ENCODE data around the gene SCN1B. TPM values are rescaled to one million over a fixed set of nuclear protein-coding genes. Genes with fewer than 3 reads are reported as not detected.

Gene SCN1B
- total and polyA plus RNA-seq, 2 of the 13 experiments (the other 11 are each of a cell fraction or from before 2014, with no cell fraction given), result 2.7 to 20.1 TPM

DNA sequence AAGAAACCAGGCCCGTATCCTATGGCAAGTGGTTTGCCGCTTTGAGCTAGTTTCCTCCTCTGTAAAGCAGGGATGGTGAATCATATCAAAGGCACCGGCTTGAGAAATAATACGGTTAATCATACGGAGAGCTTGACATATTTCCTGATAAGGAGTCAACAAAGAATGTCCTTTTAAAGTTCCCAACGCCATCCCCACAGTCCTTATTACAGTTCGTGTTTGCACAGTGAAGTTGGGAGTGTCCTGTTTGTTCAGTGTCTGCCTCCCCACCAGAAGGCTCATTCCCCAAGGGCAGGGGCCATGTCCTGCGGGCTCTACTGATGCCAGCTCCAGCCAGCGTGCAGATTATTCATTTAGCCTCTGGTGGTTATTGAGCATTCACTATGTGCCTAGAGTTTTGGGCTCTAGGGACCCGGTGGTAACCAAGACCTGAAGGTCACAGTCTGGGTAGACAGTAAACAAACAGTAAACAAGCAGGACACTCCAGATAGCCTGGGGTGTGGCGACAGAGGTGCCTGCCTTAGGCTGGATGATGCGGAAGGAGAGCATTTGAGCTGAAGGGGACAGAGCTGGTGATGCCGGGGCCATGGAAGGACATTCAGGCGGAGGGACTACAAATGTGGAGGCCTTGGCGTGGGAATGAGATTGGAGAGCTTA, 23.8 kb upstream of the SCN1B start (continued):
- TF ChIP-seq ZNF878 (CRISPR knock-in tag; IDR thresholded peaks at IDR 0.05), result no peak
- no peak for TF ChIP-seq ARID2 (CRISPR knock-in tag; IDR thresholded peaks at IDR 0.05; ENCODE audit: borderline replicate concordance)
- TF ChIP-seq SKI (IDR thresholded peaks at IDR 0.05; ENCODE audit: partially characterized antibody), result peak; percentile 98
- TF ChIP-seq, protein P1, sequence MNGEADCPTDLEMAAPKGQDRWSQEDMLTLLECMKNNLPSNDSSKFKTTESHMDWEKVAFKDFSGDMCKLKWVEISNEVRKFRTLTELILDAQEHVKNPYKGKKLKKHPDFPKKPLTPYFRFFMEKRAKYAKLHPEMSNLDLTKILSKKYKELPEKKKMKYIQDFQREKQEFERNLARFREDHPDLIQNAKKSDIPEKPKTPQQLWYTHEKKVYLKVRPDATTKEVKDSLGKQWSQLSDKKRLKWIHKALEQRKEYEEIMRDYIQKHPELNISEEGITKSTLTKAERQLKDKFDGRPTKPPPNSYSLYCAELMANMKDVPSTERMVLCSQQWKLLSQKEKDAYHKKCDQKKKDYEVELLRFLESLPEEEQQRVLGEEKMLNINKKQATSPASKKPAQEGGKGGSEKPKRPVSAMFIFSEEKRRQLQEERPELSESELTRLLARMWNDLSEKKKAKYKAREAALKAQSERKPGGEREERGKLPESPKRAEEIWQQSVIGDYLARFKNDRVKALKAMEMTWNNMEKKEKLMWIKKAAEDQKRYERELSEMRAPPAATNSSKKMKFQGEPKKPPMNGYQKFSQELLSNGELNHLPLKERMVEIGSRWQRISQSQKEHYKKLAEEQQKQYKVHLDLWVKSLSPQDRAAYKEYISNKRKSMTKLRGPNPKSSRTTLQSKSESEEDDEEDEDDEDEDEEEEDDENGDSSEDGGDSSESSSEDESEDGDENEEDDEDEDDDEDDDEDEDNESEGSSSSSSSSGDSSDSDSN (CRISPR knock-in tag; IDR thresholded peaks at IDR 0.05), result peak; percentile 47; the same call in 1 of the 2 replicates
- no peak for TF ChIP-seq PTBP1 (IDR thresholded peaks at IDR 0.05; ENCODE audit: low read depth, low read length, poor library complexity, severe bottlenecking)
- no peak for TF ChIP-seq ZNF775 (CRISPR knock-in tag; IDR thresholded peaks at IDR 0.05; ENCODE audit: borderline replicate concordance)
- TF ChIP-seq ZNF501 (CRISPR knock-in tag; IDR thresholded peaks at IDR 0.05), result peak; percentile 43; the same call in 1 of the 2 replicates
- TF ChIP-seq ZNF816 (CRISPR knock-in tag; IDR thresholded peaks at IDR 0.05; ENCODE audit: borderline replicate concordance), result peak; percentile 57; the same call in 1 of the 2 replicates
- no peak; the same call in 1 of the 2 replicates for TF ChIP-seq MBD4 (IDR thresholded peaks at IDR 0.05; ENCODE audit: borderline replicate concordance, low read length)
- TF ChIP-seq ZNF274 (CRISPR knock-in tag; IDR thresholded peaks at IDR 0.05), result peak; percentile 58; the same call in 1 of the 2 replicates
- TF ChIP-seq TCF7 (IDR thresholded peaks at IDR 0.05; ENCODE audit: low read depth), result peak; percentile 98
- TF ChIP-seq DNMT3B (CRISPR knock-in tag; conservative IDR thresholded peaks at IDR 0.05), result no peak; the same call in 1 of the 2 replicates
- no peak for TF ChIP-seq GTF3A (CRISPR knock-in tag; conservative IDR thresholded peaks at IDR 0.05)
- TF ChIP-seq, protein P2, sequence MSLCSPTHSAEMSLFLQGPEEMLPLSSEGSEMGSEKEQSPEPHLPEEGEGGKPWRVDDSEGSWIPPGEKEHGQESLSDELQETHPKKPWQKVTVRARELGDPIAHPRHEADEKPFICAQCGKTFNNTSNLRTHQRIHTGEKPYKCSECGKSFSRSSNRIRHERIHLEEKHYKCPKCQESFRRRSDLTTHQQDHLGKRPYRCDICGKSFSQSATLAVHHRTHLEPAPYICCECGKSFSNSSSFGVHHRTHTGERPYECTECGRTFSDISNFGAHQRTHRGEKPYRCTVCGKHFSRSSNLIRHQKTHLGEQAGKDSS (CRISPR knock-in tag; IDR thresholded peaks at IDR 0.05; ENCODE audit: borderline replicate concordance, low read depth), result no peak
- peak; percentile 43; the same call in 1 of the 2 replicates for TF ChIP-seq ZFP82 (CRISPR knock-in tag; IDR thresholded peaks at IDR 0.05; ENCODE audit: borderline replicate concordance)
- TF ChIP-seq, protein P3, sequence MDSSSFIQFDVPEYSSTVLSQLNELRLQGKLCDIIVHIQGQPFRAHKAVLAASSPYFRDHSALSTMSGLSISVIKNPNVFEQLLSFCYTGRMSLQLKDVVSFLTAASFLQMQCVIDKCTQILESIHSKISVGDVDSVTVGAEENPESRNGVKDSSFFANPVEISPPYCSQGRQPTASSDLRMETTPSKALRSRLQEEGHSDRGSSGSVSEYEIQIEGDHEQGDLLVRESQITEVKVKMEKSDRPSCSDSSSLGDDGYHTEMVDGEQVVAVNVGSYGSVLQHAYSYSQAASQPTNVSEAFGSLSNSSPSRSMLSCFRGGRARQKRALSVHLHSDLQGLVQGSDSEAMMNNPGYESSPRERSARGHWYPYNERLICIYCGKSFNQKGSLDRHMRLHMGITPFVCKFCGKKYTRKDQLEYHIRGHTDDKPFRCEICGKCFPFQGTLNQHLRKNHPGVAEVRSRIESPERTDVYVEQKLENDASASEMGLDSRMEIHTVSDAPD (CRISPR knock-in tag; IDR thresholded peaks at IDR 0.05), result no peak; the same call in 1 of the 2 replicates
- peak; percentile 96 for TF ChIP-seq SALL1 (CRISPR knock-in tag; IDR thresholded peaks at IDR 0.05)
- TF ChIP-seq ZNF563 (CRISPR knock-in tag; IDR thresholded peaks at IDR 0.05), result 0 out of 2 replicates have a peak, but pooled peaks have one; percentile 5
- peak; percentile 56; the same call in 1 of the 2 replicates for TF ChIP-seq ZNF605 (CRISPR knock-in tag; IDR thresholded peaks at IDR 0.05)
- TF ChIP-seq PRMT3 (CRISPR knock-in tag; IDR thresholded peaks at IDR 0.05; ENCODE audit: borderline replicate concordance, low read depth), result no peak
- no peak for TF ChIP-seq KMT2B (CRISPR knock-in tag; IDR thresholded peaks at IDR 0.05)
- TF ChIP-seq, protein P4, sequence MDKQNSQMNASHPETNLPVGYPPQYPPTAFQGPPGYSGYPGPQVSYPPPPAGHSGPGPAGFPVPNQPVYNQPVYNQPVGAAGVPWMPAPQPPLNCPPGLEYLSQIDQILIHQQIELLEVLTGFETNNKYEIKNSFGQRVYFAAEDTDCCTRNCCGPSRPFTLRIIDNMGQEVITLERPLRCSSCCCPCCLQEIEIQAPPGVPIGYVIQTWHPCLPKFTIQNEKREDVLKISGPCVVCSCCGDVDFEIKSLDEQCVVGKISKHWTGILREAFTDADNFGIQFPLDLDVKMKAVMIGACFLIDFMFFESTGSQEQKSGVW (CRISPR knock-in tag; IDR thresholded peaks at IDR 0.05; ENCODE audit: borderline replicate concordance), result no peak
- TF ChIP-seq, protein P5, sequence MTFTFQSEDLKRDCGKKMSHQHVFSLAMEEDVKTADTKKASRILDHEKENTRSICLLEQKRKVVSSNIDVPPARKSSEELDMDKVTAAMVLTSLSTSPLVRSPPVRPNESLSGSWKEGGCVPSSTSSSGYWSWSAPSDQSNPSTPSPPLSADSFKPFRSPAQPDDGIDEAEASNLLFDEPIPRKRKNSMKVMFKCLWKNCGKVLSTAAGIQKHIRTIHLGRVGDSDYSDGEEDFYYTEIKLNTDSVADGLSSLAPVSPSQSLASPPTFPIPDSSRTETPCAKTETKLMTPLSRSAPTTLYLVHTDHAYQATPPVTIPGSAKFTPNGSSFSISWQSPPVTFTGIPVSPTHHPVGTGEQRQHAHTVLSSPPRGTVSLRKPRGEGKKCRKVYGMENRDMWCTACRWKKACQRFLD (CRISPR knock-in tag; IDR thresholded peaks at IDR 0.05; ENCODE audit: borderline replicate concordance), result no peak; the same call in none of the 2 replicates
